ENCODE results near the gene SLC38A2. TPM values are rescaled to one million over a fixed set of nuclear protein-coding genes. Genes with fewer than 3 reads are reported as not detected.

Gene SLC38A2
- total RNA-seq, 1 donor from 2014 or later, result 421 TPM

DNA sequence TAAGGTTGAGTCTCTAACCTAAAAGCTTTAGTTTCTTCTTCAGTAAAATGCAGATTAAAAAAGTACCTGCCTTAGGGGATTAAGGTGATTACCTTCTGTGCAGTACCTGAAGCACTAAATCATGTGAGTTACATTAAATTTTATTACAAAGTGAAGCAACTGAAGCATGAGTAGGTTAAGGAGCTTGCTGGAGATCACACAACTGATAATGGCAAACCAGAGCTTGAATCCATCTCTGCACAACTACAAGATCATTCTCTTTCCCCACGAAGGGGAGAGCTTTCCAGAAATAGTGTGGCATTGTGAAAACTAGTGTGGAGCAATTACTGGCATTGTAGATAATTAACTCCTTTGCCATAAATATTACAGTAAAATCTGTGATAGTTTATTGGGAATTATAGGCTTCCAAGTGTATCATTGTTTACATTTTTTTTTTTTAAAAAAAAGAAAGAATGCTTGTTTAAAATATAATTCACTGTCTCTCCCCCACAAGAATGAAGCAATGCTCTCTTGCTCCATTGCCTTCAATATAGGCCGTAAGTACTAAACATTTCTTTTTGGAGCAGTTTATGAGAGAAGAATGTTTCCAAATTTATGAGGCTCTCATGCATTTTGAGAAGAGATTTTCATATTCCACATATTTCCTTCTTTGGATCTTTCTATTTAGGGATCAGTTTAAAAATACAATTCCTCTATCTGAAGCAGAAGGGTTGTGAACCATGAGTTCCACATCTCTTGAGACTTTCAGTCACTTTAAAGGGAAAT, 20.5 kb downstream of the SLC38A2 start:
- no peak overlapping the region for H2AFZ ChIP-seq (ENCODE audit: low read depth, low read length)
- no peaks in the 10 kb centered on the region for H3K36me3 ChIP-seq (ENCODE audit: insufficient read depth, low read length)
- H3K79me2 ChIP-seq (ENCODE audit: insufficient read depth, low read length), result no peaks in the 10 kb centered on the region
- no peaks in the 10 kb centered on the region for H3K4me1 ChIP-seq (ENCODE audit: insufficient read depth, low read length)
- Mint-ChIP-seq H3K27me3 (ENCODE audit: low read depth, unreplicated experiment) (no peaks in the 10 kb centered on the region), H3K27ac (ENCODE audit: unreplicated experiment) (no peak overlapping the region), H3K4me1 (ENCODE audit: low read depth, unreplicated experiment) (no peaks in the 10 kb centered on the region), H3K9me3 (ENCODE audit: unreplicated experiment) (no peaks in the 10 kb centered on the region), H3K4me3 (ENCODE audit: unreplicated experiment) (no peak overlapping the region), H3K36me3 (ENCODE audit: low read depth, unreplicated experiment) (no peaks in the 10 kb centered on the region)
- no peak for DNase-seq (ENCODE audit: low read depth)
- no peak overlapping the region for H3K27ac ChIP-seq (ENCODE audit: low read depth, low read length)
- no peak for TF ChIP-seq CTCF (IDR thresholded peaks at IDR 0.05; ENCODE audit: insufficient read depth, low read depth, low read length)
- TF ChIP-seq EZH2 (IDR thresholded peaks at IDR 0.05; ENCODE audit: insufficient read depth, low read length), result no peak
- H3K4me3 ChIP-seq (ENCODE audit: insufficient read depth, low read depth, low read length), result no peak overlapping the region
- no peak for FAIRE-seq
- H3K27me3 ChIP-seq (ENCODE audit: insufficient read depth, low read length), result no peaks in the 10 kb centered on the region
- H3K9ac ChIP-seq (ENCODE audit: low read length), result no peak overlapping the region
- H3K9me3 ChIP-seq (ENCODE audit: insufficient read depth, low read depth, low read length), result no peaks in the 10 kb centered on the region
- peaks cover under 1% of the 10 kb centered on the region for H4K20me1 ChIP-seq (ENCODE audit: insufficient read depth, low read length)
- no peak overlapping the region for H3K4me2 ChIP-seq (ENCODE audit: low read length)

DNA sequence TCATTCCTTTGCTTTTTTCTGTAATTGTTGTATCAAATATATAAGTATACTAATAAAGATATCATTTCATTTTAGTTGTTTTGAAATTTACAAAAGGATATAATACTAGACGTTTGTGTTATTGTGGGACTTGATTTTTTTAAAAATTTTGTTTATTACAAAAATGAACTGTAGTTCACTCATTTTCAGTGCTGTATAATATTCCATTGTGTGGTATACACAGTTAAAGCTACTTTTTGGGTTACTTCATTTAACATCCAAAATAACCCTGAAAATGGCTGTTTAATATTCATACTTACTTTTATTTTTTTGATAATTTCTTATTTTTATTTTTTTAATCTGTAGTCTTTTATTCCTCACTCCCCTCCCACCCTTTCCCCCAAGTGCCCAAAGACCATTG, 21.4 kb downstream of the SLC38A2 start:
- Histone ChIP-seq H3K4me2 (ENCODE audit: low read length) (no peak overlapping the region), H2AFZ (ENCODE audit: low read depth, low read length) (no peak overlapping the region), H3K9ac (ENCODE audit: low read length) (no peak overlapping the region), H4K20me1 (ENCODE audit: insufficient read depth, low read length) (no peaks in the 10 kb centered on the region), H3K27ac (ENCODE audit: low read depth, low read length) (no peak overlapping the region), H3K27me3 (ENCODE audit: insufficient read depth, low read length) (no peaks in the 10 kb centered on the region), H3K79me2 (ENCODE audit: insufficient read depth, low read length) (no peaks in the 10 kb centered on the region), H3K4me3 (ENCODE audit: insufficient read depth, low read depth, low read length) (no peak overlapping the region), H3K9me3 (ENCODE audit: insufficient read depth, low read depth, low read length) (no peaks in the 10 kb centered on the region), H3K4me1 (ENCODE audit: insufficient read depth, low read length) (no peaks in the 10 kb centered on the region), H3K36me3 (ENCODE audit: insufficient read depth, low read length) (no peaks in the 10 kb centered on the region)
- DNase-seq (ENCODE audit: low read depth), result no peak
- Mint-ChIP-seq H3K27me3 (ENCODE audit: low read depth, unreplicated experiment) (no peaks in the 10 kb centered on the region), H3K27ac (ENCODE audit: unreplicated experiment) (no peak overlapping the region), H3K36me3 (ENCODE audit: low read depth, unreplicated experiment) (no peaks in the 10 kb centered on the region), H3K9me3 (ENCODE audit: unreplicated experiment) (no peaks in the 10 kb centered on the region), H3K4me1 (ENCODE audit: low read depth, unreplicated experiment) (no peaks in the 10 kb centered on the region), H3K4me3 (ENCODE audit: unreplicated experiment) (no peak overlapping the region)
- TF ChIP-seq EZH2 (IDR thresholded peaks at IDR 0.05; ENCODE audit: insufficient read depth, low read length) (no peak), CTCF (IDR thresholded peaks at IDR 0.05; ENCODE audit: insufficient read depth, low read depth, low read length) (no peak)
- FAIRE-seq, result no peak

GRCh38 chr12:46349253-46349652, 23.3 kb downstream of the SLC38A2 start:
- H3K27ac Mint-ChIP-seq (ENCODE audit: unreplicated experiment), result no peak overlapping the region
- FAIRE-seq (no peak), DNase-seq (ENCODE audit: low read depth) (no peak)
- H3K9me3 Mint-ChIP-seq (ENCODE audit: unreplicated experiment), result no peaks in the 10 kb centered on the region
- TF ChIP-seq EZH2 (IDR thresholded peaks at IDR 0.05; ENCODE audit: insufficient read depth, low read length) (no peak), CTCF (IDR thresholded peaks at IDR 0.05; ENCODE audit: insufficient read depth, low read depth, low read length) (no peak)
- Histone ChIP-seq H3K4me3 (ENCODE audit: insufficient read depth, low read depth, low read length) (no peak overlapping the region), H3K9me3 (ENCODE audit: insufficient read depth, low read depth, low read length) (no peaks in the 10 kb centered on the region), H3K27me3 (ENCODE audit: insufficient read depth, low read length) (no peaks in the 10 kb centered on the region), H3K4me1 (ENCODE audit: insufficient read depth, low read length) (no peaks in the 10 kb centered on the region), H3K9ac (ENCODE audit: low read length) (no peak overlapping the region), H4K20me1 (ENCODE audit: insufficient read depth, low read length) (no peaks in the 10 kb centered on the region), H3K79me2 (ENCODE audit: insufficient read depth, low read length) (no peaks in the 10 kb centered on the region), H3K4me2 (ENCODE audit: low read length) (no peak overlapping the region), H3K27ac (ENCODE audit: low read depth, low read length) (no peak overlapping the region), H2AFZ (ENCODE audit: low read depth, low read length) (no peak overlapping the region), H3K36me3 (ENCODE audit: insufficient read depth, low read length) (no peaks in the 10 kb centered on the region)
- no peak overlapping the region for H3K4me3 Mint-ChIP-seq (ENCODE audit: unreplicated experiment)
- no peaks in the 10 kb centered on the region for H3K4me1 Mint-ChIP-seq (ENCODE audit: low read depth, unreplicated experiment)
- no peaks in the 10 kb centered on the region for H3K36me3 Mint-ChIP-seq (ENCODE audit: low read depth, unreplicated experiment)
- no peaks in the 10 kb centered on the region for H3K27me3 Mint-ChIP-seq (ENCODE audit: low read depth, unreplicated experiment)
